Left colon (tissue), 2 donors: ENCODE results near the gene KRTAP5-6. TPM values are rescaled to one million over a fixed set of nuclear protein-coding genes. Genes with fewer than 3 reads are reported as not detected.

Experiments used
- ATAC-seq: fragments of 200-7000 bp; cut with Tn5 transposase; one replicate; pipeline ENCODE4 v1.9.1; 2020; ENCODE audit warnings: mild to moderate bottlenecking, moderate library complexity
- DNase-seq, 2 donors: peaks; one replicate each; pipeline ENCODE4 v3.0.0-alpha.2; 2020
- intact Hi-C, 2 donors: fragments of 100-400 bp; cut with DNase I in 1 of 2; cut with micrococcal nuclease in 1 of 2; formaldehyde crosslinking; loops; one replicate each; pipeline versions ENCODE4 v1.11.2 to v1.14.0; 2022; cut with DNase I, micrococcal nuclease
- long read RNA-seq: library from polyadenylated mRNA; unstranded; transcript quantifications from one replicate; pipeline ENCODE4 v2.0.0, GENCODE V29; 2021
- total RNA-seq, 2 donors: library from RNA; stranded (reverse); fragmentation: NEBNext Ultra II Directional; extraction: Animal tissue kit (Norgen Biotek cat#: 25700); gene quantifications; one replicate each; pipeline ENCODE4 v1.2.1, GENCODE V29; 2021
- donor health status: DM: no; HTN: no; CAD: no.
- donor health status: DM: yes; HTN: yes; CAD: no.

The KRTAP5-6 gene, protein sequence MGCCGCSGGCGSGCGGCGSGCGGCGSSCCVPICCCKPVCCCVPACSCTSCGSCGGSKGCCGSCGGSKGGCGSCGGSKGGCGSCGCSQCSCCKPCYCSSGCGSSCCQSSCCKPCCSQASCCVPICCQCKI
- not detected for total RNA-seq
- long read RNA-seq: 0 reads

DNA sequence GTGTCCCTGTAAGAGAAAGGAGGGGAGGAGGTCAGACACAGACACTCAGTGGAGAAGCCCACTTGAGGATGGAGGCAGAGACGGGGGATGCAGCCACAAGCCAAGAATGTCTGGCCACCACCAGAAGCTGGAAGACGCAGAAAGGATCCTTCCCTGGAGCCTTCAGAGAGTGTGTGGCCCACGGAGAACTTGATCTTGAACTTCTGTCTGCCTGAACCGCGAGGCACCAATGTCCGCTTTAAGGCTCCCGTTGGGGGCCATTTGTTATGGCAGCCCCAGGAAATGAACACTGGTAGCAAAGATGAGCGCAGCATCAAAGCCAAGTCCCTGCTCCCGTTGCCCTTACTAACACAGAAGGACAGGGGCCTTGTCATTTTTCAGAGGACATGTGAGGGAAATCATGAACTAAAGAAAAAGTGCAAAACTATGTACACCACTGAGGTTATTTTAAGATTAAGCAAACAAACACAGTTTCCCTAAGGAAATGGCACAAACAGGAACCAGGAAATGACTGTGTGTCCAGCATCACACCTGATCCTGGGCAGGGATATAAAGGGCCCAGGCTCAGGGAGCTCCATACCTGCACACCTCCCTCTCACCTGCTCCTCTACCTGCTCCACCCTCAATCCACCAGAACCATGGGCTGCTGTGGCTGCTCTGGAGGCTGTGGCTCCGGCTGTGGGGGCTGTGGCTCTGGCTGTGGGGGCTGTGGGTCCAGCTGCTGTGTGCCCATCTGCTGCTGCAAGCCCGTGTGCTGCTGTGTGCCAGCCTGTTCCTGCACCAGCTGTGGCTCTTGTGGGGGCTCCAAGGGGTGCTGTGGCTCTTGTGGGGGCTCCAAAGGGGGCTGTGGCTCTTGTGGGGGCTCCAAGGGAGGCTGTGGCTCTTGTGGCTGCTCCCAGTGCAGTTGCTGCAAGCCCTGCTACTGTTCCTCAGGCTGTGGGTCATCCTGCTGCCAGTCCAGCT lies at the start of gene KRTAP5-6:
KRTAP5-6 (plus strand) TSS at position 588 of the 963 bp plus-strand sequence; CDS start at position 639, 51 bp downstream.
- DNase-seq: no peak
- intact Hi-C loops: no loop called here
- no peak for ATAC-seq

DNA sequence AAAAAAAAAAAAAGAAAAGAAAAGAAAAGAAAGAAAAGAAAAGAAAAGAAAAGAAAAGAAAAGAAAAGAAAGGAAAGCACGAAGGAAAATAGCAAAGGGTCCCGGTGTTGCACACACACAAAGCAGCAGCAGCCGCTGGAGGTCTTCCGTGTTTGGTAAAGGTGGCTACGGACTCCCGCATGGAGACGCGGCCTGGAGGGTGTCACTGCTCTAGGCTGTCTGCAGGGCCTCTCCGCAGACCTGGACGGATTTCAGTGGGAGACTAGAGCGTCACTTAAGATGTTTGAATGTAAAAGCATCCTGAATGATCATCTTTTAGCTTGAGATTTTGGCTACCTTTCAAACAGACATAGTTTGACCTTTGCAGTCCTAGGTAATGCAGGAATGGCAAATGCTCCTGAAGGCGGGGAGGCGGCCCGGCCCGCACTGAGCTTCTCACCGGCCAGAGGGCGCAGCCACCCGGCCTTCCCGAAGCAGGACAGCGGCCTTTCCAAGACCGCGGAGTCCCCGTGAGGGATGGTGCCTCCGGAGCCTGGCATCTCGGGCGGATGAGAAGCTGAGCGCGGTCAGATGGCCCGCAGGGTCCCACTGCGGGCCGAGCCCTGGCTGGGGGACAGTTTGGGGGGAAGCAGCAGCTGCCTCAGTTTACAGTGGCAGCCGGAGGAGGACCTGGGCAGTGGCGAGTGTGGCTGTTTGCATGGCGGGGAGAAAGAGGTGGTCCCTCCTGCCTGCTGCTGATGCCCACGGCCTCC lies 48.9 kb upstream of the KRTAP5-6 start:
- DNase-seq (no peak), ATAC-seq (no peak)
- intact Hi-C loops: no loop called here

DNA sequence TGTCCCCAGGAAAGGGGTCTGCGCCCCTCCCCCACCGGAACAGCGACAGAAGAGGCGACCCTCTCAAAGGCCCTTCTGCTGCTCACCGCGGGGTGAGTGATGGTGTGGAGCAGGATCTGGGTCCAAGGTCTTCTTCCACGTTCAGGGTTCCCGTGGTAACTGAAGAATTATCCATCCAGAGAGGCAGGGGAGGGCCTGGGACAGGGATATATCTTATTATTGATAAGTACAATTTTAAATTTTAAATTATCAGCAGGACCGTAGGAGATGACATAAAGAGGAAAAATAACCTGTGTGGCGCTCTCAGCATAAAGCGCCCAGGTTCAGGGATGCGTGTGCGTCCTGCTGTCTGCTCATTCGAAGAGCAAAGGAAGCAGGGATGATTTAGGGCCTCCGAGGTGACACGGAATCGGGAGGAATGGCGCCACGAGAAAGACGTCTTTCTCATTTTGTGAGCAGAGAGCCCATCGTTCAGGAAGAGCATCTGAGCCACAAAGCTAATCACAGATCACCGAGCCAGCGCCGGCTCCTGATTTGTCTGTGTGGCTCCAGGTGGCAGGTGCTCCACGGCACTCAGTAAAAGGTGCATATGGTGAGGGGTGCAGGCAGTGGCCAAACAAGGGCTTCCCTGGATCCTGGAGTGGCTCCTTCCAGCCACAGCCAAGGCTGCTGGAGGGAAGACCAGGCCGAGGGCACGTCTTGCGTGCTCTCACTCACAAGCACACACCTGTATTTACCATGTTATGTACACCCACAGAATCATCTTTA lies 48.2 kb upstream of the KRTAP5-6 start:
- no peak for ATAC-seq
- intact Hi-C loops: no loop called here
- no peak for DNase-seq

DNA sequence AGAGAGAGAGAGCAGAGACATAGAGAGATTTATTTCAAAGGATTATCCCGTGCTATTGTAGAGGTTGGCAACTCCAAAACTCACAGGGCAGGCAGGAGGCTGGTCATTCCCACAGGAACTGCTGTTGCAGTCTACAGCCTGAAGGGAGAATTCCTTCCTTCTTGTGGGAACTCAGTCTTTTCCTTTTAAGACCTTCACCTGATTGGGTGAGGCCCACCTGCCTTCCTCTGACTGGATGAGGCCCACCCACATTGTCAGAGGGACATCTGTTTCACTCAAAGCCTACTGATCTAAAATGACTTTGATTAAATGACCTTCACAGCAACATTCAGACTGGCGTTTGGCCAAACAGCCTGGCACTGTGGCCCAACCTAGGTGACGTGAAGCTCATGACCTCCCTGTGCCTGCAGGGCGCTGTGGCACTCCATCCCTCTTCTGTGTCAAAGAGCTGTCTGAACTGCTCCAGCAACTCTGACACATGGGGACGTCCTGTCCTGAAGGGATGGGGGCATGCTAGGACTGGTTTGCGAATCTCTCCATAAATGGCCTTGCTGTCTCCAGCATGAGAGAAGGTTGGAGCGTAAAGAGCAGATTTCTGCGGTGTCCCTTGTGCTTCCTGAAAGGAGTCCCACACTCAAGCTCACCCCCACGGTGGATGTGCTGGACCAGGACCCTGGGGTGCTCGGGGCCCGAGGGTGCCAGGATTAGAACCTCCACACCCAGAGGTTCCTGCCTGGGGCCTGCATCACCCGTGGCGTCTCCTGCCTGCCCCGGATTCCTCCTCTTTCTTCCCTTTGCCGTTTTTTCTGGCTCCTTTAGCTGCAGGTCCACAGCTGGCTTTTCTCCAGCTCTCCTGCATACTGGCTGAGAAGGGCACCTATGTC lies 46.7 kb upstream of the KRTAP5-6 start:
- intact Hi-C loops: loop anchor here in 1 of 2 donors (5.0 kb wide), 1 partner anchor 182 kb away; the partner anchor contains the start of gene SYT8
- DNase-seq (no peak), ATAC-seq (no peak)

DNA sequence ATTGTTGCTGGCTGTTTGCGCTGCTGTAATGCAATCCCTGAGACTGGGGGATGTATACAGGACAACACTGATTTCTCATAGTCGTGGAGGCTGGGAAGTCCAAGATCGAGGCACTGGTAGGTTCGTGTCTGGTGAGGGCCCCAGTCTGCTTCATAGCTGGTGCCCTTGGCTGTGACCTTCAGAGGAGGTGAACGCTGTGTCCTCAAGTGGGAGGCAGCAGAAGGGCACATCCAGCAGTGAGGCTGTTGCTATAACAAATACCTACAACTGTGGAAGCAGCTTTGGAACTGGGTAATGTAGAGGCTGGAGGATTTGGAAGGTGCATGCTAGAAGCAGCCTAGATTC lies 46.1 kb upstream of the KRTAP5-6 start:
- intact Hi-C loops: loop anchor here in 1 of 2 donors (5.0 kb wide), 1 partner anchor 181 kb away; the partner anchor contains the start of gene SYT8

DNA sequence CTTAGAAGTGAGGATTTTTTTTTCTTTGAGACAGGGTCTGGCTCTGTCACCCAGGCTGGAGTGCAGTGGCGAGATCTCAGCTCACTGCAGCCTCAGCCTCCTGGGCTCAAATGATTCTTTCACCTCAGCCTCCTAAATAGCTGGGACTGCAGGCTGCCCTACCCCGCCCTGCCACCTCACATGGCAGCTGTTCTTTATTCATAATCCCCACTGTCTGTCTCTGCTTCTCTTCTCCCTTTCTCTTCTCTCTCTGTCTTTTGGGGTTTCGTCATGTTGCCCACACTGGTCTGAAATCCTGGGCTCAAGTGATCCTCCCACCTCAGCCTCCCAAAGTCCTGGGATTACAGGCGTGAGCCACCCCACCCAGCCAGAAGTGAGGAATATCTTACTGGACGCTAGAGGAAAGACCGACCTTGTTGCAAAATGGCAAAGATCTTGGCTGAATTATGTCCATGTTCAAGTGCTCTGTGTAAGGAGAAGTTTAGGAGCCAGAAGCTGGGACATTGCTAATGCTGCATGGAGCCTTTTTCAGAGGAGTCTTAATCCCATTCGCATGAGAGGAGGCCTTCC lies 45.5 kb upstream of the KRTAP5-6 start:
- ATAC-seq (no peak), DNase-seq (no peak)
- intact Hi-C loops: loop anchor here in 1 of 2 donors (5.0 kb wide), 1 partner anchor 181 kb away; the partner anchor contains the start of gene SYT8

More for the DNA sequence above, 46.1 kb upstream of the KRTAP5-6 start:
- DNase-seq: no peak
- ATAC-seq: no peak

DNA sequence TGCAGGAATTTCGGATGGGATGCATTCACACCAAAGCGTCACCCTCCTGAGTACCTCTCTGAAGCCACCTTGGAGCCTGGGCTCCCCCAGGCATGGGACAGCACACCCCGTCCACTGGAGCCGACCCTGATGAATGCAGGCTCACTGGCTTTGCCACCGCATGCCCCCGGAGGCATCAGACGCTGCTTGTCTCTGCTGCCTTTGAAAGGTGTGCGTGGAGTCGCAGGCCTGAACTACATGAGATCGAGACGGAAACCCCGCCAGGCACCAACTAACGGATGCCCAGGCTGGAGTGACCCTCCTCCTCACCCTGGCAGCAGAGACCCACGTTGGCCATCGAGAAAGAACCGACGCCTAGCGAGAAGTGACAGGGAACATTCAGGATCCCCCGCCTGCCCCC lies 45.0 kb upstream of the KRTAP5-6 start:
- intact Hi-C loops: loop anchor here in 1 of 2 donors (5.0 kb wide), 1 partner anchor 180 kb away; the partner anchor contains the start of gene SYT8
- DNase-seq (no peak), ATAC-seq (no peak)

DNA sequence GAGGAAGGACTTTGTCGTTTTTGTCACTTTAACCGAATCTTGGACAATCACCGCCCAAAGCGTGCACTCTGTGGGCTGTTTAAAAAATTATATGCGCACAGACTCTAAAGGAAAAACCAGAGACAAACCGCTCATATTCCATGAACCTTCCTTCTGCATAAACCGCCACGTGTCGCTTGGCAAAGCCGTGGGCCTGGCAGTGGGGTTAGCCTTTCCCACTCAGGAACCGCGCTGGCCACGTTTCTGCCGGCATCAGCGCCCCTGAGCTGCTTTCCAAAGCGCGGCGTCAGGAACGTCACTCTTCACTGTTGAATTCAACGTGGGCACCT lies 44.6 kb upstream of the KRTAP5-6 start:
- DNase-seq (no peak), ATAC-seq (no peak)
- intact Hi-C loops: loop anchor here in 1 of 2 donors (5.0 kb wide), 1 partner anchor 180 kb away; the partner anchor contains the start of gene SYT8

DNA sequence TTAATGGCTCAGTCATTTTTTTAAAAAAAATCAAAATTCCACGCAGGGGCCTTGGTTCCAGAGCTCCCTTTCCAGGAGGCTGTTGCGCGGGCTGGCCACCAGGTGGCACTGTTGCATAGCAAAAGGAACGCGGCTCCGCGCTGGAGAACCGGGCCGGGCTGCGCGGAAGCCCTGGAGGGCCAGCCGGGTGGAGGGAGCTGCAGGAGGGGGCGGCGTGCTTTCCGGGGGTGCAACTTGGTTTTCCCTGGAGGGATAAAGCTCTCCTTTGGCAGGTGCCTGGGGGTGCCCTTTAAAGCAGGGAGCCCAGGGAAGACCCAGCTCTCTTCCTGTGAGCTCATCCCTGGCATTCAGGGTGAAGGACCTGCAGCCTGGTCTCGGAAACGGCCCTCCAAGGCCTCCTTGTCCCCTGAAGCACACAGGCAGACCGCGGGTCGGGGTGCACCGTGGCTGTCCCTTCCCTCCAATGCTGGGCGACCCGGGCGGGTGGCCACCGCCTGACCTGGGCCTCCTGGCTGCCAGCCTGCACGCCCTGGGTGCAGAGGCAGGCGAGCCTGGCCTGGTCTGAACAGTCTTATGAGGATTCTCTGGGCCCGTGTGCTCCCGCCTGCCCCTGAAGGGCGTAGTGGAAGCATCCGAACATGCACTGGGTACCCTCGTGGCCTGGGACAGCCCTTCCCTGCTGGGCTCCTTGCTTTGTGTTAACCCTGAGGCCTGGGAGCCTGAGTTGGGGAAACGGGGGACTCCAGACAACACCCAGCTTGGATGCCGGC lies 44.0 kb upstream of the KRTAP5-6 start:
- DNase-seq: peak in 1 of 2 donors; percentile 72
- ATAC-seq: peak; percentile 86
- intact Hi-C loops: loop anchor here in 1 of 2 donors (5.0 kb wide), 1 partner anchor 179 kb away; the partner anchor contains the start of gene SYT8

DNA sequence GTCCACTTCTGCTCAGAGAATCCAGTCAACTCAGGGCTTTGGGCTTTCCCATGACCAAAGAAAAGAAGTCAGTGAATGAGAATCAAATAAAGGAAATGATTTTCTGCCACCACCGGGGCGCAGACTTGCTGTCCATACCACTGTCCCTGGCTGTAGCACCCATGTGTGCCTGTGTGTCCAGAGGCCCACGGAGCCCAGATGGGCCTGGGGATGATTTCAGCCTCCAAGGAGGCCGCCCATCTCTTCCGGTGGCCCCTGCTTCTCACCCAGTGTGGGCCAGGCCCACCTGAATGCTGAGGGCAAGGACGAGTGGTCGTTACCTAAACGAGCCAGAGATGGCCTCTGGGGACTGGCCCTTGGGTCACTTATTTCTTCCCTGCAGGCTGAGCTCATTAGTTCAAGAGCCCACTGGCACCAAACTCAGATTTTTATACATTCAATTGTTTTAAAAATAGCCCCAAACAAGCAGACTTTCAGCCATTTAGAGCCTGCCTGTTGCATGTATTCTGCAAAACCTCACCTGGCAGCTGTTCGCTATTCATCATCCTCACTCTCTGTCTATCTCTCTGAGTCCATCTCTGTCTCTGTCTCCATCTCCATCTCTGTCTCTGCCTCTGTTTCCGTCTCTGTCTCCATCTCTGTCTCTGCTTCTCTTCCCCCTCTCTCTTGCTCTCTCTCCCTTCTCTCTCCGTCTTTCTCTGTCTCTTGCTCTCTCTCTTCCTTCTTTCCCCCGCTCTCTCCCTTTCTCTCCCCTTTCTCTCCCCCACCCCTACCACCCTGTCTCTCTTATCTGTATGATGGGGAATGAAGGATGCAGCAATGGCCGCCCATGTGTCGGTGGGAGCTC lies 43.2 kb upstream of the KRTAP5-6 start:
- intact Hi-C loops: loop anchor here in 1 of 2 donors (5.0 kb wide), 1 partner anchor 179 kb away; the partner anchor contains the start of gene SYT8
- DNase-seq: no peak

DNA sequence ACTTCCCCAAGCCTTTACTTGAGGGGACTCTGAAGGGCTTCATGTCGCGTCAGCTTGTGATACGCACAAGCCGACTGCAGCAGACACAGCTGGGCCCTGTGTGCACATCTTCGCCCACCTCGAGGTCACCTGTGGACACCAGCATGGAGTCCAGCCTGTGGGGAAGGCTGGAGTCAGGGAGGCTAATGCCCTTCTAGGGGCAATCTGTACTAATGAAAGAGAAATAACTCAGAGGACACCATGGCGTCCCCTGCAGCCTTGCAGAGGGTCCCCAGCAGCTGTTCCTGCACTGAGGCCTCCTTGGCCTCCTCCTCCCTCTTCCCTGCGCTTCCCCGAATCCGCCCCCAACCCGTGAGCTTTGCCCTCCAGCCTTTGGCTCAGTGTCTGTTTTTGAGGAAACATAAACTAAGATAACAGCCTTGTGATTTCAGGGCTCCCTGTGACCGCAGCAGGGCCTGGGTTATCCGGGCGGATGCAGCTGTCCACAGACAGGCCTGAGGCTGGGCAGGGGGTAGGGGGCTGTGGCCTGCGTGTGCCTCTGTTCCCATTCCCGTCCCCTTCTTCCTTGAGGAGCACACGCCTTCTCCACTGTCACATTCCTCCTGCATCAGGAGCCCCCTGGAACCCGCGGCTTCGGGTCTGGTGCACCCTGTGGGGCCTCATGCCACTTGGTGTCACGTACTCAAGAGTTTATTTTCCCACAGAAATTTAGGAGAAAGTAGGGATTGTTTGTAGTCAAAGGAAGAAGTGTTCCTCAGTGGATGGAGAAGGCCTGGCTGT lies 42.4 kb upstream of the KRTAP5-6 start:
- intact Hi-C loops: loop anchor here in 1 of 2 donors (5.0 kb wide), 1 partner anchor 178 kb away; the partner anchor contains the start of gene SYT8
- DNase-seq: no peak
- no peak for ATAC-seq

More for the DNA sequence above, 43.2 kb upstream of the KRTAP5-6 start:
- ATAC-seq: no peak

DNA sequence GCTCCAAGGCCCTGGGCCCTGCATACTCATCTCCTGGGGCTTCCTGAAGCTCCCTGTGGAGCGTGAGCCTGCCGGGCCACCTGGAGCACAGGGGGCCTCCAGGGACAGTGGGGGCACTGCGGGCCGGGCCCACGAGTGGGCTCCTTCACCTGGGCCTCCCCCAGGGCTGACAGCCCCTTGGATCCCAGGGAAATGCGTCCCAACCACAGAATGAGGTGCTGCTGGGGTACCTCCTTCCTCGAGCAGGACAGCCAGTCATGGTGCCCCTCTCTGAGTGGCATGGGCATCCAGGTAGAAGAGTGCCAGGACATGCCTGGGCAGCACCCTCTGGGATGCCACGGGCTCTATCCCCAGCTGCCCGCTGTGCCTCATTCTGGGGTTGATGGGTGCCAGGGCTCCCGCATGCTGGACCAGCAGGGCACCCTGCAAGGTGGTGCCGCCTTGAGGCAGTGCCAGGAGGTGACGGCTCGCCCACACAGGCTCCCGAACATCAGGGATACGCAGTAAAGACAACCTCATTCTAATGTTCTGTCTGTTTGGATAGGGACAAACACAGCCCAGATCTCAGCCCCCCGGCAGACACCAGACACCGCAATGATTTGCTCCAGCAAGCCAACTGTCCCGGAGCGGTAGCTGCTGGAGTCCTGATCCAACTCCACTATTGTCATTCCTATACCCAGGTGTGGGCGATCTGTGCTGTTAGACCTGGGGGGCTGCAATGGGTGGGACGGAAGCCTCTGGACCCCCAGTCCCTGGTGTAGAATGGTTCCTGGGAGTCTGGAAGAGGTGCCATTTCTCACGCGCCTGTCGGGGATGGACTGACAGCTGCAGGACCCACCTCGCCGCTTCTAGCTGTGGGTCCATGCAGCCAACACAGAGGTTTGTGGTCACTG lies 41.6 kb upstream of the KRTAP5-6 start:
- no peak for DNase-seq
- no peak for ATAC-seq
- intact Hi-C loops: no loop called here

DNA sequence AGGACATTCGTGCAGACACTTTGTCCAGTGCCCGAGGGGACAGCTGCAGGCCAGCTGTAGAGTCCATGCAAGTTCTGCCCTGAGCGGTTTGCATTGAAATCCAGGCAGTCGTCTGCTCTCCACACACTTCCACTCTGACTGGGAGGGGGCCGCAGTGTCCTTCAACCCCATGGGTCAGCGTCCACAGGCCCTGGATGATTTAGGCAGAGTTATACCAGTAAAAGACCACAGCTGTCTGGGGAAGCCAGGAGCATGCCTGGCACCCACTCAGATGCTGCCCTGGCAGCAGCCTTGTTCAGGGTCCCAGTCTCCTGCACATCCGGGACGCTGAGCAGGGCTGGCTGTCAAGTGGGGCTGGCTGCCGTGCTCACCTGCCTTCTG lies 40.9 kb upstream of the KRTAP5-6 start:
- ATAC-seq: no peak
- DNase-seq: no peak
- intact Hi-C loops: no loop called here

DNA sequence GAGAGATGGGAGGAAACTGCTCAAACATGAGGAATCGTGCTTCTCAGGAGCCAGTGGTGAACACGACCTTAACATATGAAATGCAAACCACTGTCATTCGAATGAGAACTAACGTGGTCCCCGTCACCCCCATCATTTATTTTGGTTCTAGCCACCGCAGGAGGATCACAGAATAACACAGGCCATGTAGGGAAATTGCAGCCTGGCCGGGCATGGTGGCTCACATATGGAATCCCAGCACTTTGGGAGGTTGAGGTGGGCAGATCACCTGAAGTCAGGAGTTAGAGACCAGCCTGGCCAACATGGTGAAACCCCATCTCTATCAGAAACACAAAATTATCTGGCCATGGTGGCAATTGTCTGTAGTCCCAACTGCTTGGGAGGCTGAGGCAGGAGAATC lies 40.3 kb upstream of the KRTAP5-6 start:
- DNase-seq (no peak), ATAC-seq (no peak)
- intact Hi-C loops: no loop called here
